ENCODE measurements around the gene CFAP20DC.

CFAP20DC gene

GRCh38 chr3:58793938-58794337 lies 255.9 kb downstream of the CFAP20DC start:
- no peaks in the 10 kb centered on the region for H3K27me3 Mint-ChIP-seq (ENCODE audit: low read depth, poor library complexity)
- no peaks in the 10 kb centered on the region for H3K4me1 Mint-ChIP-seq
- peaks cover 23% of the 10 kb centered on the region for H3K36me3 Mint-ChIP-seq (ENCODE audit: low read depth)
- no peak overlapping the region for H3K4me3 Mint-ChIP-seq
- DNase-seq = no peak
- no peaks in the 10 kb centered on the region for H3K9me3 Mint-ChIP-seq
- no peak for TF ChIP-seq CTCF (IDR thresholded peaks at IDR 0.05)
- no peak overlapping the region for H3K27ac Mint-ChIP-seq

GRCh38 chr3:58792921-58793451 lies 256.8 kb downstream of the CFAP20DC start:
- no peak overlapping the region for H3K4me3 Mint-ChIP-seq
- peaks cover 28% of the 10 kb centered on the region for H3K36me3 Mint-ChIP-seq (ENCODE audit: low read depth)
- H3K27me3 Mint-ChIP-seq (ENCODE audit: low read depth, poor library complexity) = no peaks in the 10 kb centered on the region
- H3K4me1 Mint-ChIP-seq = no peaks in the 10 kb centered on the region
- H3K27ac Mint-ChIP-seq = no peak overlapping the region
- no peaks in the 10 kb centered on the region for H3K9me3 Mint-ChIP-seq
- TF ChIP-seq CTCF (IDR thresholded peaks at IDR 0.05) = no peak
- no peak for DNase-seq

DNA sequence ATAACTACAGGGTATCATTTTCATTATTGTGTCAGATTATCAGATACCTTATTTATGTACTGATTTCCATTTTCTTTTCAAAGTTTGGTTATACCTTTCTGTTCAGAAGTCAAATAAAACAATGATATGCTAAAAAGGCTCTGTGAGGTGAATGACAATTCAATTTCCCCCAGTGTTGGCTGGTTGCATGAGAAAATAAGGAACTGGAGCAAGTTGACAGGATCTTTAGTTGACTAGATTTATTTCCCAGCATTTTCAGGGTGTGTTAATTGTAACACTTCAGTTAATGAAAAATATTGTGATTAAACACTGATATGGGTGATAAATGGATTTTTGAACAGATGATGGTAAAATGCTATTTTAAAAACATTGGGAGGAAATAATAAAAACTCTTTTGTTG lies 260.4 kb downstream of the CFAP20DC start:
- H3K9me3 Mint-ChIP-seq = peaks cover 3% of the 10 kb centered on the region
- H3K4me1 Mint-ChIP-seq = no peaks in the 10 kb centered on the region
- H3K27ac Mint-ChIP-seq = no peak overlapping the region

GRCh38 chr3:58784888-58785287 lies 264.9 kb downstream of the CFAP20DC start:
- TF ChIP-seq CTCF (IDR thresholded peaks at IDR 0.05) = no peak
- Mint-ChIP-seq H3K4me3 (no peak overlapping the region), H3K36me3 (ENCODE audit: low read depth) (peaks cover 63% of the 10 kb centered on the region), H3K4me1 (no peaks in the 10 kb centered on the region), H3K27me3 (ENCODE audit: low read depth, poor library complexity) (no peaks in the 10 kb centered on the region), H3K27ac (no peak overlapping the region), H3K9me3 (peaks cover 48% of the 10 kb centered on the region)
- no peak for DNase-seq

More for the DNA sequence above, 260.4 kb downstream of the CFAP20DC start:
- no peak for TF ChIP-seq CTCF (IDR thresholded peaks at IDR 0.05)
- Mint-ChIP-seq H3K36me3 (ENCODE audit: low read depth) (peaks cover 38% of the 10 kb centered on the region), H3K27me3 (ENCODE audit: low read depth, poor library complexity) (no peaks in the 10 kb centered on the region), H3K4me3 (no peak overlapping the region)
- DNase-seq = no peak

GRCh38 chr3:58784425-58784824 lies 265.4 kb downstream of the CFAP20DC start:
- DNase-seq = no peak
- Mint-ChIP-seq H3K27ac (no peak overlapping the region), H3K36me3 (ENCODE audit: low read depth) (peaks cover 68% of the 10 kb centered on the region), H3K4me3 (no peak overlapping the region), H3K9me3 (peaks cover 52% of the 10 kb centered on the region), H3K27me3 (ENCODE audit: low read depth, poor library complexity) (no peaks in the 10 kb centered on the region), H3K4me1 (no peaks in the 10 kb centered on the region)
- TF ChIP-seq CTCF (IDR thresholded peaks at IDR 0.05) = no peak

DNA sequence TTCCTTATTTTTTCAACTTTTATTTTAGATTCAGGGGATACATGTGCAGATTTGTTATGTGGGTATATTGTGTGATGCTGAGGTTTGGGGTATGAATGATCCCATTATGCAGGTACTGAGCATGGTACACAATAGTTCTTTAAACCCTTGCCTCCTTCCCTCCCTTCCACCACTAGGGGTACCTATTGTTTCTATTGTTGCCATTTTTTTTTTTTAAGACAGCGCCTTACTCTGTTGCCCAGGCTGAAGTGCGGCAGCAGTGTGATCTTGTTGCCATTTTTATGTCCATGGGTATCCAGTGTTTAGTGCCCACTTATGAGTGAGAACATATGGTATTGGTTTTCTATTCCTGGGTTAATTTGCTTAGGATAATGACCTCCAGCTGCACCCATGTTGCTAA lies 266.0 kb downstream of the CFAP20DC start:
- Mint-ChIP-seq H3K4me1 (no peaks in the 10 kb centered on the region), H3K36me3 (ENCODE audit: low read depth) (peaks cover 73% of the 10 kb centered on the region), H3K4me3 (no peak overlapping the region), H3K9me3 (peaks cover 58% of the 10 kb centered on the region), H3K27ac (no peak overlapping the region), H3K27me3 (ENCODE audit: low read depth, poor library complexity) (no peaks in the 10 kb centered on the region)
- DNase-seq = no peak
- TF ChIP-seq CTCF (IDR thresholded peaks at IDR 0.05) = no peak

Measured in nephron progenitor cell (in vitro differentiated cells).